Right ventricle myocardium superior (tissue), 1 donor: ENCODE measurements around the gene ZNF185. TPM values are rescaled to one million over a fixed set of nuclear protein-coding genes. Genes with fewer than 3 reads are reported as not detected.

Experiments used
- ATAC-seq: fragments of 200-7000 bp; cut with Tn5 transposase; one replicate; pipeline ENCODE4 v1.9.1; 2020; ENCODE audit warnings: mild to moderate bottlenecking; ENCODE audit not compliant: poor library complexity
- DNase-seq: peaks from one replicate; pipeline ENCODE4 v3.0.0-alpha.2; 2020
- intact Hi-C: fragments of 100-400 bp; cut with DNase I; formaldehyde crosslinking; loops from one replicate; pipeline ENCODE4 v1.11.2; 2022
- total RNA-seq: library from RNA; stranded (reverse); fragmentation: NEBNext Ultra II Directional; extraction: Animal tissue kit (Norgen Biotek cat#: 25700); gene quantifications from one replicate; pipeline ENCODE4 v1.2.1, GENCODE V29; 2021
- donor health status: DM: no; HTN: yes; CAD: no; lungs with severe emphysema.

Gene ZNF185
- total RNA-seq, 1 donor from 2014 or later: 1.6 TPM

GRCh38 chrX:152936306-152936705, 38.4 kb downstream of the ZNF185 start:
- DNase-seq: no peak
- ATAC-seq: no peak
- intact Hi-C loops: no loop called here

- intact Hi-C loops: no loop called here
- no peak for DNase-seq
Observed at GRCh38 chrX:152937236-152937635, 39.4 kb downstream of the ZNF185 start.

GRCh38 chrX:152941328-152942076, 43.6 kb downstream of the ZNF185 start:
- intact Hi-C loops: no loop called here

More at GRCh38 chrX:152937236-152937635, 39.4 kb downstream of the ZNF185 start:
- ATAC-seq: no peak

GRCh38 chrX:152942077-152942442, 44.2 kb downstream of the ZNF185 start:
- ATAC-seq: peak; percentile 15
- no peak for DNase-seq
- intact Hi-C loops: no loop called here

More at GRCh38 chrX:152941328-152942076, 43.6 kb downstream of the ZNF185 start:
- DNase-seq (peak; percentile 95), ATAC-seq (peak; percentile 97)

- ATAC-seq (no peak), DNase-seq (no peak)
- intact Hi-C loops: no loop called here
Observed at GRCh38 chrX:152943826-152944225, 46.0 kb downstream of the ZNF185 start.

GRCh38 chrX:152945021-152945979, 47.4 kb downstream of the ZNF185 start:
- no peak for DNase-seq
- intact Hi-C loops: no loop called here
- no peak for ATAC-seq

- ATAC-seq: no peak
- intact Hi-C loops: no loop called here
- no peak for DNase-seq
Observed at GRCh38 chrX:152946681-152947080, 48.8 kb downstream of the ZNF185 start.

Other genes starting within 250 kb of the ZNF185 start
- not detected for gene MAGEA3, start 199.3 kb upstream of the ZNF185 start, total RNA-seq
- not detected for gene CSAG2, start 188.8 kb upstream of the ZNF185 start, total RNA-seq
- not detected for gene MAGEA2B, start 183.4 kb upstream of the ZNF185 start, total RNA-seq
- not detected for gene CSAG1, start 164.3 kb upstream of the ZNF185 start, total RNA-seq
- gene MAGEA12, start 164.3 kb upstream of the ZNF185 start, total RNA-seq: not detected
- not detected for gene MAGEA2, start 144.2 kb upstream of the ZNF185 start, total RNA-seq
- not detected for gene CSAG3, start 138.8 kb upstream of the ZNF185 start, total RNA-seq
- gene MAGEA6, start 128.4 kb upstream of the ZNF185 start, total RNA-seq: not detected
- gene CETN2, start 67.3 kb upstream of the ZNF185 start, total RNA-seq: 24.5 TPM
- 19.0 TPM for gene NSDHL, start 67.0 kb upstream of the ZNF185 start, total RNA-seq
- not detected for gene PNMA5, start 96.0 kb downstream of the ZNF185 start, total RNA-seq
- 2.5 TPM for gene PNMA3, start 158.4 kb downstream of the ZNF185 start, total RNA-seq
- 3.0 TPM for gene PNMA6A, start 174.4 kb downstream of the ZNF185 start, total RNA-seq